NCI-H510A (cell line): Measurements from ENCODE around the gene ANO4.

Source experiments
- DNase-seq: peaks from one replicate; lab custom pipeline; 2025; lab: John Stamatoyannopoulos, UW

The ANO4 gene

GRCh38 chr12:100992194-100992593, 197.6 kb downstream of the ANO4 start:
- no peak for DNase-seq

DNA sequence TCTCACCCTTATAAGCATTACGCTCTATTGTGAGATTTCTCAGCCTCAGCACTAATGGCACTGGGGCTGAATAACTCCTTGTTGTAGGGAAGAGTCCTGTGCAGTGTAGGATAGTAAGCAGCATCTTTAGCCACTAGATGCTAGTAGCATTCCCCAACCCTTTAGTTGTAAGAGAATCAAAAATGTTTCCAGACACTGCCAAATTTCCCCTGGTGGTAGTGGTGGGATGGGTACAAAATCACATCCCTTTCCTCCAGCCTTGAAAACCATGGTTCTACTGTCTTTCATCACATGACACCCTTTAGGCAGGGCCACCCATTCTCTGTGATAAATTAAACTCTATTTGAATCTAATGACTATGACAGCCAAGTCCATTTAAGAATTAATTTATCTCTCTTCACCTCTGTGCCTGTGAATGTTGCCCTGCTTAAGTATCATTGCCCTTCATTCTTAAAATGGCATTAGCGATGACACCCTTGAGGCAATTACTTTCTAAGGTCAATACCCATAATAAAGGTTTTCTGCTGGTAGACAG, 199.4 kb downstream of the ANO4 start:
- no peak for DNase-seq

GRCh38 chr12:100995201-100995600, 200.6 kb downstream of the ANO4 start:
- DNase-seq: no peak

- DNase-seq: no peak
Measured at GRCh38 chr12:100995771-100996170, 201.2 kb downstream of the ANO4 start.

- DNase-seq: no peak
Measured at GRCh38 chr12:101001669-101002068, 207.1 kb downstream of the ANO4 start.

GRCh38 chr12:101002696-101003419, 208.3 kb downstream of the ANO4 start:
- DNase-seq: no peak

GRCh38 chr12:101004898-101005297, 210.3 kb downstream of the ANO4 start:
- DNase-seq: no peak

- no peak for DNase-seq
Measured at GRCh38 chr12:101009274-101009673, 214.7 kb downstream of the ANO4 start.

DNA sequence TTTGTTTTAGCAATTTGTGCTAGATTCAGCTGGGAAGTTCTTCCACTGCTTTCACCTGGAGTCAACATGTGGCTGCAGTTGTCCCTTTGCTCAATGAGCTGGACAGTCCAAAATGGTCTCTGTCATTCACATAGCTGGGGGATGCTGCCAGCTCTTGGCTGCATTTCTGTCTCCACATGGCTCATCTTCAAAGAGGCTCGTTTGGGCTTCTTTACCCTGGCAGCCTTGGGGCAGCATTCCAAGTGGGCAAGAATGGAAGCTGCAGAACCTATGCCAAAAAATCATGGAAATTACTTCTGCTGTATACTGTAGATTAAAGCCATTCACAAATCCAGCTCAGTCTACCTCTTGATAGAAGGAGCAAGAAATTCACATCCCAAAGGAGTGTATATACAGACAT, 216.3 kb downstream of the ANO4 start:
- DNase-seq: no peak

DNA sequence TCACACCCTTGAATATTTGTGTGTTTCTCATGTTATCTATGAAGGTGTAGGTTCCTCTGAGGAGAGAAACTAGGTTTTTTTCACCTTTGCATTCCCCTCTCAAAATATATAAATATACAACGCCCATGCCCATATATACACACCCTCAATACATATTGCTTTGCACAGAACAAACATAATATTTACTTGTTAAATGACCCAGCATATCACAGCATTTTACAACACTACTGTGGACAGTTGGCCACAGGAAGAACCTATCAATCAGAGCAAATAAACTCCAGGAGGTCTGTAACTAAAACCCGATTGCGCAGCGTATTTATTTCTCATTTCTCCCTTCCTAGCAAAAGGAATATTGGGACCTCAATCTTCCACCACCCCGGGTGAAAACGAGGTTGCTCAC, 219.4 kb downstream of the ANO4 start:
- DNase-seq: no peak

- DNase-seq: no peak
Measured at GRCh38 chr12:101015044-101015443, 220.5 kb downstream of the ANO4 start.

GRCh38 chr12:101018540-101018939, 224.0 kb downstream of the ANO4 start:
- DNase-seq: no peak

DNA sequence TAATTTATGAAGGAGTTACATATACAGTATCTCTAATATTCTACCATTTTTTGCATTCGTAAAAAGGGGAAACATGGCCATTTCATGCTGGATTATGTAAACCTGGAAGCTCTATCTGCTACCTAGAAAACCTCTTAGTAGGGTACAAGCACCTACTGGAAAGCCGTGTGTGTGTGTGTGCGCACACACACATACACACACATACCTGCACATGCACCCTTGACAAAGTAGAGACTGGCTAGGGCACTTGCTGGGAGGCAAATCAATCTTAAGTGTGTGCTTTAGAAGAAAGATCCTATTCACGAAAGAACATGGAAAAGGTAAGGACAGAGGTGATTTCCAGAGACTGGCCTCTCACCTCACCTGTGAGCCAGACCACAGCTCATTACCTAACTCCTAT, 224.6 kb downstream of the ANO4 start:
- DNase-seq: no peak

- DNase-seq: no peak
Measured at GRCh38 chr12:101019667-101020066, 225.1 kb downstream of the ANO4 start.

DNA sequence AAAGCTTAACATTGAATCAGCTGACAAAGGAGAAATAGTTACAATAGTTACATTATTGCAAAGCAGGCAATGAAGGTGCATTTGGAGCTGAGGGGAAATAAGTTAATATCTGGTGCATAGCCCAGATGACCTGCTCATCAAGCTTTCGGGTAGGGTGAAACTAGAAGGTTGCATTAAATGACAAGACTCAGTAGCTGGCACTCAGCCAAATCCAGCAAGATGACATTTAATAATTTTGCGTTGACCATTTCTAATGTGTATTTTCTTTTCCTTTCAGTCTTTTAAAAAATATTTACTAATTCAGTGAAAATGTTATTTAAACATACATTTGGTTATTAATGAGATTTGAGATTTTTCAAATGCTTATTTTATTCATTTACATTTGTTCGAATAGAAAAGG, 226.9 kb downstream of the ANO4 start:
- DNase-seq: no peak

DNA sequence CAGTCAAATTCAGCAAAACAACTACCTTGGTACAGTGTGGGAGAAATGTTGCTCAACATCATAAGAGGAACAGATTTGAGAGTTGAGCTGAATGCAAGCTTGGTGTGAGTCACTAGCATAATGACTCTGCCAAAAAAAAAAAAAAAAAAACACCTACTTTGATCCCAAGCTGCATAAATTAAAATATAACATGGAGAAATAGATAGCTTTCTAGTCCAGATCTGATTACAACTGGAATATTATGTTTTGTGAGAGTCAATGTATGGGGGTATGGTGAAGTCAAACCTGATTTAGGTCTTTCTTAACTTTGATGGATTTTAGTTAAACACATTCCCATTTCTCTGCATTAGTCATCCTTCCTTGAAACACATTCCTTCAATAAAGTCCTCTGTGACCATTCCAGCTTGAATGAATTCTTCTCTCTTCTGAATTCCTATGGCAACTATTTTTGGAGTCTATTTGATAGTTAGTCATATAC, 227.4 kb downstream of the ANO4 start:
- no peak for DNase-seq

GRCh38 chr12:101027200-101027599, 232.6 kb downstream of the ANO4 start:
- DNase-seq: peak; percentile 37

- DNase-seq: no peak
Measured at GRCh38 chr12:101027816-101028215, 233.2 kb downstream of the ANO4 start.

DNA sequence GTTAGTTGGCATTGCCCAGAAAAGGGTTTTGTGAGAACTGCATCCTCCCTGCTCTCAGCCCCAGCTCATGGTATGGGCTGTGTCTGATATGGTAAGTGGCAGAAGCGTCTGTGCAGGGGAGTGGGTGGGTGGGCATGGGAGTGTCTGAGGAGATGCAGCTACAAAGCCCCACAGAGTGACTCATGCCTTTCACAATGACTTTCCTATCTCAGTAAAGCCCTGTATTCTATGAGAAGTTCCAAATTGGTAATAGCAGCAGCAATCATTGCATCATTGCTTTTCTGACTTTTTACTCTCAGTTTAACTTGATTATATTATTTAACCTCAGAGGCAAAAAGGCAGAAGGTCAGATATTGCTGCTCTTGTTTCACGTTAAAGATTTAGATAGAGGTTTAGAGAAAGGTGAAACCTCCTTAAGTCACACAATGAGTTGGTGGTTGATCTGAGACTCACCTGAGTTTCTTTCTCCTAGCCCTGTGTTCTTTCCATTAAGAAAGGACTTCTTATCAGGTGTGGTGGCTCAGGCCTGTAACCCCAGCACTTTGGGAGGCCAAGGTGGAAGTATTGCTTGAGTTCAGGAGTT, 243.8 kb downstream of the ANO4 start:
- DNase-seq: no peak

DNA sequence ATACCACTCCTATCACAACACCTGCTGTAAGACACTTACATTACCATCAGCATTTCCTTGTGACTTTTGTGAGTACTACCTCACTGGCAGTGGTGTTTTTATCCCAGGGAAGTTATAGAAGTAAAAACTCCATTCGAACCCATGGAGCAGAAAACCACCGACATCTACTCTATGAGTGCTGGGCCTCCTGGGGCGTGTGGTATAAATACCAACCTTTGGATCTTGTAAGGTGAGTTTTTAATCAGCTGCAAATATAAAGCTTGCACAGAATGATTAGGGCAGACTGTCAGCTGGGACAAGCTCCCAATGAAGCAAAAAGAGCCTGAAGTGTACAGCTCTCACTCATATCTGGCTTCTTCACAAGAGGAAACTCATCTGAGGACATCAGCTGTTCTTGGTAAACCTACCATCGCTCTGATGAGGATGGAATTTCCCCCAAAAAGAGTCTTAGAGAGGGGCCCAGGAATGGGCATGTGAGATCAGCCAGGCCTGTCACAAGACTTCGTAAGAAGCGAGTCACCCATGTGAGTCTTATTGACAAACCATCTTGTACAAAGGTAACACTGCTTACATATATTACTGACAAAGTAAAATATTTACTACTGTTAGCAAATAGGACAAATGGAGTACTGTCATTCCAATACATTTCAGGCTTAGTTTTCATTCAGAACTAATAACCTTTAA, 245.4 kb downstream of the ANO4 start:
- DNase-seq: no peak

DNA sequence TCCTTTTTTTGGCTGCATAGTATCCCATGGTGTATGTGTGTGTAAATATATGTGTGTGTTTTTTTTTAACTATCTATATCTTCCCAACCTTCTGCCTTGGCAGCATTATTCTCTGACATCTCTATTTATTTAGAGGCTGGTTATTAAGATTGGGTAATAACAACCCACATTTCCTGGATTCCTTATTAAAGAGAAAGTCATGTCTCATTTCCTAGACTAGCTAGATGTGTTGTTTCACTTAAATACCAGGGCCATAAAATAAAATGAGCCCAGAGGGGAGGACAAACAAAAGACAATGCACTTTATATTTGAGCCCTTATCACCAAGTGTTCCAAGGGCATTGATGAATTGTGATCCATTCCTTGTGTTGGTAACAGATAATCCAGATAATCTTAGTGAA, 246.4 kb downstream of the ANO4 start:
- DNase-seq: no peak

- peak; percentile 56 for DNase-seq
Measured at GRCh38 chr12:101042211-101042610, 247.6 kb downstream of the ANO4 start.

- no peak for DNase-seq
Measured at GRCh38 chr12:101044512-101045059, 250.0 kb downstream of the ANO4 start.
